Nephron (organoid): ENCODE results near the gene CREBL2.
"Not testable (repeated sequence)": the region's sequence is repeated elsewhere in the genome, so short reads cannot be mapped to it uniquely, and the experiment has no call there.

ENCODE experiments used
- H3K27ac Mint-ChIP-seq, 3 experiments: 2 replicates each; pipeline ENCODE4 v1.8.0; 2020; ENCODE audit warnings: mixed read lengths in 3 of 3, mild to moderate bottlenecking in 2 of 3, moderate library complexity in 1 of 3
- H3K27me3 Mint-ChIP-seq: 2 replicates; pipeline ENCODE4 v1.8.0; 2021; ENCODE audit warnings: low read depth, mild to moderate bottlenecking, moderate library complexity, mixed read lengths
- H3K36me3 Mint-ChIP-seq: 2 replicates; pipeline ENCODE4 v1.8.0; 2020; ENCODE audit warnings: low read depth, mixed read lengths
- H3K4me1 Mint-ChIP-seq: 2 replicates; pipeline ENCODE4 v1.8.0; 2020; ENCODE audit warnings: mixed read lengths
- H3K4me3 Mint-ChIP-seq, 3 experiments: 2 replicates each; pipeline ENCODE4 v1.8.0; 2020; ENCODE audit warnings: mild to moderate bottlenecking in 3 of 3, mixed read lengths in 3 of 3, moderate library complexity in 2 of 3
- H3K9me3 Mint-ChIP-seq: 2 replicates; pipeline ENCODE4 v1.8.0; 2020; ENCODE audit warnings: mixed read lengths
- TF ChIP-seq, protein P1 (sequence below), 3 experiments: fragments of 200-600 bp; sonication (generic); IDR thresholded peaks; one replicate each; pipeline ENCODE4 v1.5.0; 2021; ENCODE audit warnings: antibody characterized with exemption in 3 of 3; ENCODE audit not compliant: unreplicated experiment in 3 of 3

The CREBL2 gene

DNA sequence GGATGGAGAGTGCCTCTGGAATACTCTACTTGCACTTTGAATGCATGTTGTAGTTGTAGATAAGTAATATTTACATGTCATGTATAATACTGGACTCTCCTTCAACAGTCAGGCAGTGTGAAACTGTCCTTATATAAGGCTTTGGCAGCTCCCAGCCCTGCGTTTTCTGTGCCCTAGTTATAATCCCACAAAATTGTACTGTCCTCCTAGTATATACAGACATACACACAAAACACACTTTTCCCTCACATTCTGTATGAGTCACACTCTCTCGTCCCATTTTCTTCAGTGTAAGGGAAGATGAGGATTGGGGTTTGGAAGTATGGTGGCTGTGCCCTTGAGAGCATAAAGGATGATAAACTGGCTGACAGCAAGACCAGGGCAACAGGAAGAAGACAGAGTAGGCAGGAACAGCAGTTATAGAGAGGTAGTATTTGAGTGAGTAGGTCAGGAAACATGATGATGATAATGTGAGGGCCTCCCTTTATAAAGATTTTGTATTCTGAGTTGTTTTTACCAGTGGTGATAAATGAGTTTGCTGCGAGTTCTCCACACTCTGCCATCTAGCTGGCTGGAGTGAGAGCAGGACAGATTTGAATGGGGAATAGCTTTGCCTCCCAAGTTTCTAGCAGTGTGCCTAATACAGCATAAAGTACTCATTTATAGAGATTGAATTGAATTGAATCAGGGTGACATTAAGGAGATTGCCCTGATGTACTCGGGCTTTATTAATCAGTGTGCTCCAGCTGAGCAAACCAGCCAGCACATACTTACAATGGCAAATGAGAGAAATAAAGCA lies 5.0 kb downstream of the CREBL2 start:
- H3K4me1 Mint-ChIP-seq, result peaks cover 18% of the 10 kb centered on the region
- no peaks in the 10 kb centered on the region for H3K27me3 Mint-ChIP-seq
- TF ChIP-seq, protein P1, sequence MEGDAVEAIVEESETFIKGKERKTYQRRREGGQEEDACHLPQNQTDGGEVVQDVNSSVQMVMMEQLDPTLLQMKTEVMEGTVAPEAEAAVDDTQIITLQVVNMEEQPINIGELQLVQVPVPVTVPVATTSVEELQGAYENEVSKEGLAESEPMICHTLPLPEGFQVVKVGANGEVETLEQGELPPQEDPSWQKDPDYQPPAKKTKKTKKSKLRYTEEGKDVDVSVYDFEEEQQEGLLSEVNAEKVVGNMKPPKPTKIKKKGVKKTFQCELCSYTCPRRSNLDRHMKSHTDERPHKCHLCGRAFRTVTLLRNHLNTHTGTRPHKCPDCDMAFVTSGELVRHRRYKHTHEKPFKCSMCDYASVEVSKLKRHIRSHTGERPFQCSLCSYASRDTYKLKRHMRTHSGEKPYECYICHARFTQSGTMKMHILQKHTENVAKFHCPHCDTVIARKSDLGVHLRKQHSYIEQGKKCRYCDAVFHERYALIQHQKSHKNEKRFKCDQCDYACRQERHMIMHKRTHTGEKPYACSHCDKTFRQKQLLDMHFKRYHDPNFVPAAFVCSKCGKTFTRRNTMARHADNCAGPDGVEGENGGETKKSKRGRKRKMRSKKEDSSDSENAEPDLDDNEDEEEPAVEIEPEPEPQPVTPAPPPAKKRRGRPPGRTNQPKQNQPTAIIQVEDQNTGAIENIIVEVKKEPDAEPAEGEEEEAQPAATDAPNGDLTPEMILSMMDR (IDR thresholded peaks at IDR 0.05; ENCODE audit: unreplicated experiment in 3 of 3), result no peak
- peaks cover 4% of the 10 kb centered on the region for H3K9me3 Mint-ChIP-seq
- H3K36me3 Mint-ChIP-seq, result peaks cover 52% of the 10 kb centered on the region
- H3K4me3 Mint-ChIP-seq, result no peak overlapping the region
- H3K27ac Mint-ChIP-seq, result peak overlapping the region in 1 of 3 experiments; percentile 45

DNA sequence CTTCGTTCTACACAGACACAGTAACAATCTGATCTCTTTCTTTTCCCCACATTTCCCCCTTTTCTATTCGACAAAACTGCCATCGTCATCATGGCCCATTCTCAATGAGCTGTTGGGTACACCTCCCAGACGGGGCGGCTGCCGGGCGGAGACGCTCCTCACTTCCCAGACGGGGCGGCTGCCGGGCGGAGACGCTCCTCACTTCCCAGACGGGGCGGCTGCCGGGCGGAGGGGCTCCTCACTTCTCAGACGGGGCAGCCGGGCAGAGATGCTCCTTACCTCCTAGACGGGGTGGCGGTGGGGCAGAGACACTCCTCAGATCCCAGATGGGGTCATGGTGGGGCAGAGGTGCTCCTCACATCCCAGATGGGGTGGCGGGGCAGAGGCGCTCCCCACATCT lies 6.4 kb downstream of the CREBL2 start:
- peak overlapping the region in 1 of 3 experiments; percentile 28 for H3K27ac Mint-ChIP-seq
- H3K27me3 Mint-ChIP-seq, H3K4me3 Mint-ChIP-seq, H3K9me3 Mint-ChIP-seq: not testable (repeated sequence)
- H3K36me3 Mint-ChIP-seq, result peaks cover 65% of the 10 kb centered on the region
- H3K4me1 Mint-ChIP-seq, result peaks cover 12% of the 10 kb centered on the region

DNA sequence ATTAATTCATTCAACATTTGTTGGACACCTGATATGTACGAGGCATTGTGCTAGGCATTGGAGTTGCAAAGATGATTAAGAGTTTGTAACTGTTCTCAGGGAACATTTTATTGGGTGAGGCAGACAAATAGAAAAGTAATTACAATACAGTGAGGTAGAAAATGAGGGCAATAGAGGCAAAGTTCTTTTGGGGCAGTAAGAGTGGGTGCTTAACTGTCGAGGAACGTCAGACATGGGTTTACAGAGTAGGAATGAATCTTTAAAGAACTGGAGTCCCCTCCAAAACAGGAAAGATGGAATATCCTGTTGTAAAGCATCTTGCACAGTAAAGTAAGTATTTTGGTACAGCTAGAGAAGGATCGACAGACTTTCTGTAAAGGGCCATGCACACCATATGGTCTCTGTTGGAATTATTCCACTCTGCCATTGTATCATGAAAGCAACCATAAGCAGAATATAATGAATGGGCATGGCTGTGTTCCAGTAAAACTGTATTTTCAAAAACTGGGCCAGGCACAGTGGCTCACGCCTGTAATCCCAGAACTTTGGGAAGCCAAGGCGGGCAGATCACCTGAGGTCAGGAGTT lies 9.1 kb downstream of the CREBL2 start:
- Mint-ChIP-seq H3K27ac (no peak overlapping the region), H3K36me3 (peaks cover 76% of the 10 kb centered on the region), H3K4me1 (peaks cover 5% of the 10 kb centered on the region), H3K27me3 (no peaks in the 10 kb centered on the region), H3K9me3 (peaks cover 12% of the 10 kb centered on the region), H3K4me3 (no peak overlapping the region)
- TF ChIP-seq, protein P1 (IDR thresholded peaks at IDR 0.05; ENCODE audit: unreplicated experiment in 3 of 3), result no peak

DNA sequence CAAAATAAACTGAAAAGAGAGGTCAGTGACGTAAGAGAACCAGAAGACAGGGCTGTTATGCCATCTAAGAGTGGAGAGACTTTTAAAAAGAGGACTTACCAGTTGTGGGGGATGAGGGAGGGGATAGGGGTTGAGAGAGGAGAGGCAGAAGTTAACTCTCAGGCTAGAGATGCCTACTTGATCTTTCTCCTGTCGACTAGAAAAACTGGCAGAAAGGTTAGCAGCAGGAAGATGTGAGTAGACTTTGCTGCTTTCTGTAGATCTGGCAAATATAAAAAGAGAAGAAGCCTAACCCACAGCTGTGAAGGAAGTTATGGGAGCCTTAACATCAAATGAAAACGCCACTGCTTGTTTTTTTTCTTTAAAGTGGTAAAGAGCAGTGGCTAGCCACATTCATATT lies 10.7 kb downstream of the CREBL2 start:
- no peaks in the 10 kb centered on the region for H3K27me3 Mint-ChIP-seq
- TF ChIP-seq, protein P1 (IDR thresholded peaks at IDR 0.05; ENCODE audit: unreplicated experiment in 3 of 3), result no peak
- H3K4me1 Mint-ChIP-seq, result no peaks in the 10 kb centered on the region
- peak overlapping the region in 1 of 3 experiments; percentile 11 for H3K27ac Mint-ChIP-seq
- peaks cover 12% of the 10 kb centered on the region for H3K9me3 Mint-ChIP-seq
- H3K4me3 Mint-ChIP-seq, result no peak overlapping the region
- H3K36me3 Mint-ChIP-seq, result peaks cover 63% of the 10 kb centered on the region

DNA sequence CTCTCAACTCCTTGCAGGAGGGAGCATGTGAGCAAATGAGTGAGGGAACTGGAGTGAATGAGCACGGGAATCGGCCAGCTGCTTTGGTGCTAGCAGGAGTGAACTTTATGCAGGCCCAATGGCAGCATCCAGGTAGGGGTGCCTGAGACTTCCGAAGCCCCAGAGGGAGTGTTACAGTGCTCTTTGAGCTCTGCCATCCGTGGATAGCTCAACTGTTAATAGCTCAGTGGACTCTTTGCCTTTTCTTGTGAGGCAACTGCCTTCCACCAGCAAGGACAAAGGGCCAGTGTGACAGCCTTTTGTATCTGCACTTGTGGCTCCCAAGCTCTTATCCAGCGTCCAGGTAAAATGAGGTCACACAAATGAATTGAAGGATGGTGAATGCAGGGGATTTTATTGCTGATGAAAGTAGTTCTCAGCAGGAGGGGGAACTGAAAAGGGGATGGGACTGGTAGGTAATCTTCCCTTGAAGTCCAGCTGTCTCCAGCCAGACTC lies 12.9 kb downstream of the CREBL2 start:
- Mint-ChIP-seq H3K4me1 (no peaks in the 10 kb centered on the region), H3K27ac (no peak overlapping the region), H3K9me3 (peaks cover 12% of the 10 kb centered on the region), H3K27me3 (no peaks in the 10 kb centered on the region), H3K4me3 (no peak overlapping the region), H3K36me3 (peaks cover 51% of the 10 kb centered on the region)
- TF ChIP-seq, protein P1 (IDR thresholded peaks at IDR 0.05; ENCODE audit: unreplicated experiment in 3 of 3), result no peak

DNA sequence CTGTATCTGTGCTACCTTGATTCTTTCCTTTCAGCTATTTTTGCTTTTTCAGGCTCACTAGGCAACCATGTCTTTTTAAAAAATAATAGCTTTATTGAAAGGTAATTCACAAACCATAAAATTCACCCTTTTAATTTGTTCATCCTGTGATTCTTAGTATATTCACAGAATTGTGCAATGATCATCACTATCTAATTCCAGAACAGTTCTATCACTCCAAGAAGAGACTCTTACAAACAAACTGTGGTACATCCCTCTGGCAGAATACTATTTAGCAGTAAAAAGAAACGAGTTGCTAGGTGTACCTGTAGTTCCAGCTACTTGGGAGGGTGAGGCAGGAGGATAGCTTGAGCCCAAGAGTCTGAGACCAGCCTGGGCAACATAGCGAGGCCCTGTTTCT lies 14.8 kb downstream of the CREBL2 start:
- TF ChIP-seq, protein P1 (IDR thresholded peaks at IDR 0.05; ENCODE audit: unreplicated experiment in 3 of 3), result no peak
- Mint-ChIP-seq H3K27me3 (no peaks in the 10 kb centered on the region), H3K4me1 (no peaks in the 10 kb centered on the region), H3K36me3 (peaks cover 34% of the 10 kb centered on the region), H3K27ac (no peak overlapping the region), H3K4me3 (no peak overlapping the region), H3K9me3 (peaks cover 12% of the 10 kb centered on the region)
